HUES64 (cell line): ENCODE results near the gene PRODH2.

Experiments
- H3K27ac ChIP-seq: 2 replicates; pipeline ENCODE4 v1.7.0; 2013; ENCODE audit warnings: low read depth, low read length, inconsistent platforms
- H3K27me3 ChIP-seq: 2 replicates; pipeline ENCODE4 v1.6.1; 2013; ENCODE audit warnings: mild to moderate bottlenecking, low read length; ENCODE audit not compliant: insufficient read depth
- H3K36me3 ChIP-seq: 2 replicates; pipeline ENCODE4 v1.6.1; 2013; ENCODE audit warnings: mild to moderate bottlenecking, low read length; ENCODE audit not compliant: insufficient read depth
- H3K4me1 ChIP-seq: 2 replicates; pipeline ENCODE4 v1.6.1; 2013; ENCODE audit warnings: mild to moderate bottlenecking, low read length, moderate library complexity; ENCODE audit not compliant: insufficient read depth
- H3K4me3 ChIP-seq: 2 replicates; pipeline ENCODE4 v1.5.1; 2013; ENCODE audit warnings: mild to moderate bottlenecking, low read length, moderate library complexity
- H3K9ac ChIP-seq: 2 replicates; pipeline ENCODE4 v1.6.1; 2013; ENCODE audit warnings: mild to moderate bottlenecking, low read depth, low read length
- H3K9me3 ChIP-seq: 2 replicates; pipeline ENCODE4 v1.6.1; 2013; ENCODE audit warnings: low read depth, low read length; ENCODE audit not compliant: insufficient read depth
- WGBS: fragments of 150-250, 120-280 bp; methylation state at CpG from one replicate; pipeline ENCODE4 v1.1.7; 2013; ENCODE audit warnings: missing lambda C conversion rate; 5-methylcytosine and 5-hydroxymethylcytosine counted together

The PRODH2 gene

GRCh38 chr19:35754370-35755130 is 58.1 kb downstream of the PRODH2 start:
- H3K4me3 ChIP-seq: no peak overlapping the region
- H3K9ac ChIP-seq: no peak overlapping the region
- no peaks in the 10 kb centered on the region for H3K9me3 ChIP-seq
- 88% methylated on average over 13 of the region's 13 CpGs for WGBS
- peaks cover 9% of the 10 kb centered on the region; the same call in 1 of the 2 replicates for H3K4me1 ChIP-seq
- H3K36me3 ChIP-seq: no peaks in the 10 kb centered on the region
- H3K27me3 ChIP-seq: peaks cover 19% of the 10 kb centered on the region
- H3K27ac ChIP-seq: no peak overlapping the region

GRCh38 chr19:35753634-35754369 is 58.8 kb downstream of the PRODH2 start:
- Histone ChIP-seq H3K9ac (no peak overlapping the region), H3K4me3 (no peak overlapping the region), H3K9me3 (no peaks in the 10 kb centered on the region), H3K27ac (no peak overlapping the region), H3K27me3 (peaks cover 19% of the 10 kb centered on the region), H3K4me1 (peaks cover 9% of the 10 kb centered on the region; the same call in 1 of the 2 replicates), H3K36me3 (no peaks in the 10 kb centered on the region)
- 94% methylated on average over 20 of the region's 20 CpGs for WGBS

GRCh38 chr19:35752746-35753350 is 59.8 kb downstream of the PRODH2 start:
- Histone ChIP-seq H3K27ac (no peak overlapping the region), H3K4me1 (peaks cover 9% of the 10 kb centered on the region; the same call in 1 of the 2 replicates), H3K27me3 (peaks cover 19% of the 10 kb centered on the region), H3K4me3 (no peak overlapping the region), H3K36me3 (no peaks in the 10 kb centered on the region), H3K9ac (no peak overlapping the region), H3K9me3 (no peaks in the 10 kb centered on the region)
- WGBS: 95% methylated on average over 19 of the region's 20 CpGs

- WGBS: 92% methylated on average over 13 of the region's 14 CpGs
- H3K4me3 ChIP-seq: no peak overlapping the region
Observed at GRCh38 chr19:35751839-35752745, 60.6 kb downstream of the PRODH2 start.

GRCh38 chr19:35750167-35750566 is 62.5 kb downstream of the PRODH2 start:
- Histone ChIP-seq H3K9ac (no peak overlapping the region), H3K4me3 (no peak overlapping the region)
- 95% methylated on average over 5 of the region's 5 CpGs for WGBS

More at GRCh38 chr19:35751839-35752745, 60.6 kb downstream of the PRODH2 start:
- Histone ChIP-seq H3K4me1 (peaks cover 7% of the 10 kb centered on the region; the same call in 1 of the 2 replicates), H3K36me3 (no peaks in the 10 kb centered on the region; the same call in 1 of the 2 replicates), H3K9me3 (no peaks in the 10 kb centered on the region), H3K9ac (no peak overlapping the region), H3K27me3 (peaks cover 19% of the 10 kb centered on the region), H3K27ac (no peak overlapping the region)

More at GRCh38 chr19:35750167-35750566, 62.5 kb downstream of the PRODH2 start:
- H3K27ac ChIP-seq: no peak overlapping the region
- no peaks in the 10 kb centered on the region; the same call in 1 of the 2 replicates for H3K4me1 ChIP-seq
- H3K27me3 ChIP-seq: peaks cover 3% of the 10 kb centered on the region
- H3K36me3 ChIP-seq: peaks cover 3% of the 10 kb centered on the region; the same call in 1 of the 2 replicates
- H3K9me3 ChIP-seq: no peaks in the 10 kb centered on the region
